ENCODE measurements around the gene ATG101.

DNA sequence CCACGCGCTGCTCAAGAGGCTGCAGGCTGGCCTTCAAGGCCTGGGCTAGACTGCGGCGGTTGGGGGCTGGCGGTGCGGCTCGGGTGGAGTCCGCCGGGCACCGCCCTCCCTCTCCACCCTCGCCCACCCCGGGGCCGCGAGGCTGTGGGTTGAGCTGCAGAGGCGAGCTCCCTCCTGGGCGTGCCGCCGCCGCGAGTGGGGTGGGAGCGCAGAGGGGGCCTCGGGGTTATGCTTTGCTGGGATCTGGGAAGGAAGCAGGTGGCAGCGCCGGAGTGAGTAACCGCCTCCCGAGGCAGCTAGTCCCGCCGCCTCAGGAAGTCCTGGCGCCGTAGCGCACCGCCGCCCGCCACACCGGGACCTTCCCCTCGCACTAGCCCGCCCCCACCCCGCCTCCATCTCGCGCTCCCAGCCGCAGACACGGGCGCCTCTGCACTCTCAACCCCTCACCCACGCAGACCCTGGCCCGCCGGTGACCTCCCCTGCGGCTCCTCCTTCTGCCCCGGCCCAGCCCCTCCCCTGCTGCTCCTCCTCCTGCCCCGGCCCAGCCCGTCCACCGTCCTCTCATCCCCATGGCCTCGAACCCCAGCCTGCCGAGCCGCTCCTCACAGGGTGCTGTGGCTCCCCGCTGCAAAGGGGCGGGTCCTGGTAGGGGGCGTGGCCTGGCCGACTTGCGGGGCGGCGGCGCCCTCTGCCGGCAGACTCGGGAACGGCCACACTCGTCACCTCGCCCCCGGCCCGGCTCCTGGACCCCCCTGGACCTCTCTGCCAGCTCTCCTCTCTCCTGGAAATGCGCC lies 46.4 kb upstream of the ATG101 start:
- TF ChIP-seq POLR2A (IDR thresholded peaks at IDR 0.05) = no peak
- TF ChIP-seq, protein P1, sequence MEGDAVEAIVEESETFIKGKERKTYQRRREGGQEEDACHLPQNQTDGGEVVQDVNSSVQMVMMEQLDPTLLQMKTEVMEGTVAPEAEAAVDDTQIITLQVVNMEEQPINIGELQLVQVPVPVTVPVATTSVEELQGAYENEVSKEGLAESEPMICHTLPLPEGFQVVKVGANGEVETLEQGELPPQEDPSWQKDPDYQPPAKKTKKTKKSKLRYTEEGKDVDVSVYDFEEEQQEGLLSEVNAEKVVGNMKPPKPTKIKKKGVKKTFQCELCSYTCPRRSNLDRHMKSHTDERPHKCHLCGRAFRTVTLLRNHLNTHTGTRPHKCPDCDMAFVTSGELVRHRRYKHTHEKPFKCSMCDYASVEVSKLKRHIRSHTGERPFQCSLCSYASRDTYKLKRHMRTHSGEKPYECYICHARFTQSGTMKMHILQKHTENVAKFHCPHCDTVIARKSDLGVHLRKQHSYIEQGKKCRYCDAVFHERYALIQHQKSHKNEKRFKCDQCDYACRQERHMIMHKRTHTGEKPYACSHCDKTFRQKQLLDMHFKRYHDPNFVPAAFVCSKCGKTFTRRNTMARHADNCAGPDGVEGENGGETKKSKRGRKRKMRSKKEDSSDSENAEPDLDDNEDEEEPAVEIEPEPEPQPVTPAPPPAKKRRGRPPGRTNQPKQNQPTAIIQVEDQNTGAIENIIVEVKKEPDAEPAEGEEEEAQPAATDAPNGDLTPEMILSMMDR (IDR thresholded peaks at IDR 0.05) = peak; percentile 91 to 98 (median 96)
